SK-N-SH treated with all-trans-retinoic acid at 6 μM for 48 hours (cell line): ENCODE results near the gene PTTG2.

Source experiments
- ESRRG ChIP-seq: fragments of 250-450 bp; sonication (Bioruptor Pico); IDR thresholded peaks from 2 replicates; pipeline ENCODE4 v1.6.1; 2021; ENCODE audit warnings: mild to moderate bottlenecking
- GLIS3 ChIP-seq: fragments of 250-450 bp; sonication (Bioruptor Pico); IDR thresholded peaks from 2 replicates; pipeline ENCODE4 v1.5.0; 2020; ENCODE audit warnings: mild to moderate bottlenecking, moderate library complexity
- OSR1 ChIP-seq: fragments of 250-450 bp; sonication (Bioruptor Pico); IDR thresholded peaks from 2 replicates; pipeline ENCODE4 v1.8.0; 2022; ENCODE audit warnings: moderate library complexity, mild to moderate bottlenecking, inconsistent platforms
- PPARA ChIP-seq: fragments of 250-450 bp; sonication (Bioruptor Pico); IDR thresholded peaks from 2 replicates; pipeline ENCODE4 v1.5.0; 2020; ENCODE audit warnings: mild to moderate bottlenecking, borderline replicate concordance
- RARB ChIP-seq: fragments of 250-450 bp; sonication (Bioruptor Pico); IDR thresholded peaks from 2 replicates; pipeline ENCODE4 v1.8.0; 2021; ENCODE audit warnings: mild to moderate bottlenecking, moderate library complexity
- ZFP3 ChIP-seq: fragments of 250-450 bp; sonication (Bioruptor Pico); IDR thresholded peaks from 2 replicates; pipeline ENCODE4 v1.5.0; 2020; ENCODE audit warnings: mild to moderate bottlenecking, moderate library complexity
- ZFP30 ChIP-seq: fragments of 450-650 bp; formaldehyde crosslinking; IDR thresholded peaks from 2 replicates; pipeline ENCODE4 v1.5.0; 2022; ENCODE audit warnings: mild to moderate bottlenecking, moderate library complexity
- TF ChIP-seq, protein P1 (sequence below): fragments of 250-450 bp; sonication (Bioruptor Pico); IDR thresholded peaks from 2 replicates; pipeline ENCODE4 v1.8.0; 2020; ENCODE audit warnings: mild to moderate bottlenecking, moderate library complexity, borderline replicate concordance
- TF ChIP-seq, protein P2 (sequence below): fragments of 250-450 bp; sonication (Bioruptor Pico); IDR thresholded peaks from 2 replicates; pipeline ENCODE4 v1.5.1; 2021; ENCODE audit warnings: mild to moderate bottlenecking, moderate library complexity

DNA sequence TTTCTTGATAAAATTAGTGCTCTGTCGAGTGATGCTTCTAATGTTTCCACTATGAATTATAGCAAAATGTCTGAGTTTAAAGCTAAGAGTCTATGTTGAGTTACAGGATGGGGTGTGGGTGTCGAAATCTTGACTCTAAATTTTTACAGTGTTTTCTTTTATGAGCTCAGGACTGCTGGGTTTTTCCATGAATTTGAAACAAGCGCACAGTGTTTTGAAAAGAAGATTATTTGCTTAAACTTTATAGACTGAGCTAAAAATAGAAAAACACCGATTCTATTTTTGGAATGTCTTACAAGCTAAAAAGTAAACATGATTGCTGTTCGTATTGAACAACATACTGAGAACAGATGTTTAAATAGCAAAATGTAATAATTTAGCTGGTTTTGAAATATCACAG is 7.5 kb downstream of the PTTG2 start:
- TF ChIP-seq, protein P1, sequence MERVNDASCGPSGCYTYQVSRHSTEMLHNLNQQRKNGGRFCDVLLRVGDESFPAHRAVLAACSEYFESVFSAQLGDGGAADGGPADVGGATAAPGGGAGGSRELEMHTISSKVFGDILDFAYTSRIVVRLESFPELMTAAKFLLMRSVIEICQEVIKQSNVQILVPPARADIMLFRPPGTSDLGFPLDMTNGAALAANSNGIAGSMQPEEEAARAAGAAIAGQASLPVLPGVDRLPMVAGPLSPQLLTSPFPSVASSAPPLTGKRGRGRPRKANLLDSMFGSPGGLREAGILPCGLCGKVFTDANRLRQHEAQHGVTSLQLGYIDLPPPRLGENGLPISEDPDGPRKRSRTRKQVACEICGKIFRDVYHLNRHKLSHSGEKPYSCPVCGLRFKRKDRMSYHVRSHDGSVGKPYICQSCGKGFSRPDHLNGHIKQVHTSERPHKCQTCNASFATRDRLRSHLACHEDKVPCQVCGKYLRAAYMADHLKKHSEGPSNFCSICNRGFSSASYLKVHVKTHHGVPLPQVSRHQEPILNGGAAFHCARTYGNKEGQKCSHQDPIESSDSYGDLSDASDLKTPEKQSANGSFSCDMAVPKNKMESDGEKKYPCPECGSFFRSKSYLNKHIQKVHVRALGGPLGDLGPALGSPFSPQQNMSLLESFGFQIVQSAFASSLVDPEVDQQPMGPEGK (CRISPR knock-in tag), result no peak
- TF ChIP-seq ESRRG (CRISPR knock-in tag), result no peak
- TF ChIP-seq ZFP3 (CRISPR knock-in tag), result no peak
- no peak for TF ChIP-seq ZFP30 (CRISPR knock-in tag)
- no peak for TF ChIP-seq GLIS3
- no peak for TF ChIP-seq OSR1
- no peak for TF ChIP-seq RARB (CRISPR knock-in tag)
- TF ChIP-seq PPARA (CRISPR knock-in tag), result no peak
- TF ChIP-seq, protein P2, sequence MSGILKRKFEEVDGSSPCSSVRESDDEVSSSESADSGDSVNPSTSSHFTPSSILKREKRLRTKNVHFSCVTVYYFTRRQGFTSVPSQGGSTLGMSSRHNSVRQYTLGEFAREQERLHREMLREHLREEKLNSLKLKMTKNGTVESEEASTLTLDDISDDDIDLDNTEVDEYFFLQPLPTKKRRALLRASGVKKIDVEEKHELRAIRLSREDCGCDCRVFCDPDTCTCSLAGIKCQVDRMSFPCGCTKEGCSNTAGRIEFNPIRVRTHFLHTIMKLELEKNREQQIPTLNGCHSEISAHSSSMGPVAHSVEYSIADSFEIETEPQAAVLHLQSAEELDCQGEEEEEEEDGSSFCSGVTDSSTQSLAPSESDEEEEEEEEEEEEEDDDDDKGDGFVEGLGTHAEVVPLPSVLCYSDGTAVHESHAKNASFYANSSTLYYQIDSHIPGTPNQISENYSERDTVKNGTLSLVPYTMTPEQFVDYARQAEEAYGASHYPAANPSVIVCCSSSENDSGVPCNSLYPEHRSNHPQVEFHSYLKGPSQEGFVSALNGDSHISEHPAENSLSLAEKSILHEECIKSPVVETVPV, result no peak
